K562 (cell line): ENCODE data around the gene CENPA. TPM values are rescaled to one million over a fixed set of nuclear protein-coding genes. Genes with fewer than 3 reads are reported as not detected.

Source experiments
- CBX2 ChIP-seq: fragments of 200-600 bp; sonication (generic); IDR thresholded peaks from one replicate; pipeline ENCODE4 v1.6.1; 2012; ENCODE audit warnings: mild to moderate bottlenecking, low read length, inconsistent platforms; ENCODE audit not compliant: insufficient read depth, poor library complexity, severe bottlenecking
- EGR1 ChIP-seq: fragments of 450-650 bp; conservative IDR thresholded peaks from 2 replicates; pipeline ENCODE4 v1.6.1; 2017; ENCODE audit warnings: mild to moderate bottlenecking
- ETV1 ChIP-seq: fragments of 450-650 bp; conservative IDR thresholded peaks from 2 replicates; pipeline ENCODE4 v1.6.1; 2016; ENCODE audit warnings: missing genetic modification characterization, control low read depth, low read depth, missing compliant biosample characterization
- FOXJ2 ChIP-seq: fragments of 200-800 bp; sonication (Bioruptor generic); IDR thresholded peaks from 2 replicates; pipeline ENCODE4 v1.6.1; 2016; ENCODE audit warnings: missing genetic modification characterization, missing compliant biosample characterization
- GABPA ChIP-seq: fragments of 200-800 bp; sonication (Bioruptor generic); conservative IDR thresholded peaks from 2 replicates; pipeline ENCODE4 v1.6.1; 2016; ENCODE audit warnings: low read depth, missing genetic modification characterization, missing compliant biosample characterization
- HNRNPK ChIP-seq: fragments of 200-400 bp; formaldehyde crosslinking; IDR thresholded peaks from one replicate; pipeline ENCODE4 v1.6.1; 2018; ENCODE audit warnings: mild to moderate bottlenecking, low read depth, low read length; ENCODE audit not compliant: poor library complexity, severe bottlenecking
- JUND ChIP-seq, 2 experiments: IDR thresholded peaks; 2 replicates in 1 of 2; 3 replicates in 1 of 2; pipeline ENCODE4 v1.6.1; 2011; ENCODE audit warnings: borderline replicate concordance in 2 of 2, low read depth in 2 of 2, low read length in 2 of 2, improper control_type of control experiment in 1 of 2, missing biosample characterization in 1 of 2, missing genetic modification characterization in 1 of 2, missing genetic modification reagents in 1 of 2
- NFIC ChIP-seq: fragments of 450-650 bp; IDR thresholded peaks from 2 replicates; pipeline ENCODE4 v1.6.1; 2017; ENCODE audit warnings: mild to moderate bottlenecking, inconsistent platforms
- NRF1 ChIP-seq, 2 experiments: fragments of 450-650 bp; IDR thresholded peaks in 1 of 2; conservative IDR thresholded peaks in 1 of 2; 2 replicates each; pipeline ENCODE4 v1.6.1; 2014; ENCODE audit warnings: mild to moderate bottlenecking in 2 of 2
- SMARCA4 ChIP-seq: fragments of 450-650 bp; IDR thresholded peaks from 2 replicates; pipeline ENCODE4 v1.6.1; 2016
- ZFP30 ChIP-seq: fragments of 250-450 bp; sonication (Bioruptor Pico); IDR thresholded peaks from 2 replicates; pipeline ENCODE4 v1.8.0; 2022; ENCODE audit warnings: moderate library complexity, mild to moderate bottlenecking, inconsistent platforms, borderline replicate concordance
- ZNF311 ChIP-seq: fragments of 250-450 bp; sonication (Bioruptor Pico); IDR thresholded peaks from 2 replicates; pipeline ENCODE4 v1.4.0; 2020; ENCODE audit warnings: mild to moderate bottlenecking, moderate library complexity
- ZNF551 ChIP-seq: fragments of 250-450 bp; sonication (Bioruptor Pico); IDR thresholded peaks from 2 replicates; pipeline ENCODE4 v1.5.0; 2021; ENCODE audit warnings: mild to moderate bottlenecking, moderate library complexity
- ZNF77 ChIP-seq: fragments of 250-450 bp; sonication (Bioruptor Pico); IDR thresholded peaks from 2 replicates; pipeline ENCODE4 v1.5.0; 2020
- polyA plus RNA-seq, 8 experiments: library from polyadenylated mRNA; depleted of rRNA in 4 of 8; stranded (reverse) in 5 of 8; unstranded in 3 of 8; fragments of >200 nt; fragmentation: Nextera tagmentation in 2 of 8; fragmentation: Illumina TruSeq in 1 of 8; extraction: Ambion mirVana in 2 of 8; extraction: Trizol in 1 of 8; gene quantifications; 2 replicates each; pipeline versions ENCODE4 v1.2.1 to v1.2.3, GENCODE V29; 2011 to 2014; ENCODE audit warnings: inconsistent platforms in 1 of 8, missing spikeins in 1 of 8
- total RNA-seq, 7 experiments: library from RNA; depleted of rRNA in 6 of 7; stranded (reverse); fragments of >200 nt in 6 of 7; fragmentation: Illumina TruSeq in 2 of 7; extraction: Trizol in 2 of 7; gene quantifications; 2 replicates each; pipeline versions ENCODE4 v1.2.1 to v1.2.3, GENCODE V29; 2011 to 2021; ENCODE audit warnings: low replicate concordance in 1 of 7
- TF ChIP-seq, protein P1 (sequence below): fragments of 450-650 bp; formaldehyde crosslinking; IDR thresholded peaks from 2 replicates; pipeline ENCODE4 v1.4.0; 2022; ENCODE audit warnings: missing genetic modification characterization
- TF ChIP-seq, protein P2 (sequence below), 2 experiments: IDR thresholded peaks; 2 replicates each; pipeline ENCODE4 v1.6.1; 2011; ENCODE audit warnings: borderline replicate concordance in 1 of 2, control low read depth in 1 of 2, low read depth in 1 of 2, low read length in 1 of 2, mild to moderate bottlenecking in 1 of 2, mixed read lengths in 1 of 2, moderate library complexity in 1 of 2; ENCODE audit not compliant: insufficient read depth in 1 of 2, insufficient read length in 1 of 2, poor library complexity in 1 of 2, severe bottlenecking in 1 of 2; ENCODE audit errors: extremely low read depth in 1 of 2
- TF ChIP-seq, protein P3 (sequence below): fragments of 450-650 bp; IDR thresholded peaks from 2 replicates; pipeline ENCODE4 v1.6.1; 2017; ENCODE audit warnings: antibody characterized with exemption, mild to moderate bottlenecking

Gene CENPA
- total and polyA plus RNA-seq, 9 of the 15 experiments (the other 6 are each of a cell fraction or from before 2014, with no cell fraction given), result 11.3 to 61.7 (median 44.7) TPM

DNA sequence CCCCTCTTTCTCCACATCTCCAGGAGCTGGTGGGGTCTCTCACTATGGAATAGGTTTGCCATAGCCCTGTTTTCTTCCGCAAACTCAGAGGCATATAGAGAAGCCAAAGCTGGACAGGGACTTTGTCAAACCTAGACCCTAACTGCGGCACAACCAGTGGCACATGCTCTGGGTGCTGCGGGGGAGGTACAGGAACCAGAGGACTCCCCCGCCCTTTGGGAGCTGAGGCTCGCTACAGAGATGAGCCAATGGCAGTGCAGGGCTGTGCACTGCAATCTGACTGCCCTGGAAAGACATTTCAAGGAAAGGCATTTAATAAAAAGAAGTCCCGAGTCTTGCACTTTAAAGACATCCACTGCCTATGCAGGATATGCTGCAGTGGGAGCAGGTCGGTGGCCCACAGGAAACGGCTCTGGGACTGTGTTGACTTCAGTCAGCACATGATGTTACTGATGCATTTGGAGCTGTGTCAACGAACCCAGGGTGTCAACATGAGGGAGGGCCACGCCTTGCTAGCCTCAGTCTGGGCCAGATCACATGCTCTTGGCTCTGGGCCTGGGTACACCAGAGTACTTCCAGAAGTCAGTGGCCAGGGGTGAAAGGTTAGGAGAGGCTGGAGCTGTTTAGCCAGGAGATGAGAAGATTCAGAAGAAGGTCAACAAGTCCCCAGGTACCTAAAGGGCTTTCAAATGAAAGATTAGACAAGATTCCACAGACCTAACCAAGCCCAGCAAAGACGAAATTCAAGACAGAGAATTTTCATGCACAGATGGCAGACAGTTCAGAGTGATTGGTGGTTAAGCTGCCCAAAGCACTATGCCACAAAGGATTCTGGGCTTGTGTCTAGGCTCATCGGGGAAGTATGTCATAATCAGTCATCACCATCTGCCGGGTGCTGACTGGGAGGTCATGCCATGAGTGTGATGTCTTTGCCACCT is 13.5 kb upstream of the CENPA start (continued):
- TF ChIP-seq NRF1 (conservative IDR thresholded peaks at IDR 0.05 in 1 of 2, IDR thresholded peaks at IDR 0.05 in 1 of 2) (peak; percentile 44 to 50; a peak in 3 of 4 replicates), EGR1 (peak; percentile 82), GABPA (tag) (0 out of 2 replicates have a peak, but pooled peaks have one; percentile 30), CBX2 (no peak), ETV1 (peak; percentile 37), NFIC (peak; percentile 55), ZNF77 (CRISPR knock-in tag) (no peak), ZNF551 (CRISPR knock-in tag) (no peak), ZFP30 (no peak), FOXJ2 (tag) (peak; percentile 87), SMARCA4 (peak; percentile 29), JUND (IDR thresholded peaks at IDR 0.05; ENCODE audit: borderline replicate concordance, low read depth, low read length) (0 out of 2 replicates have a peak, but pooled peaks have one; percentile 5), JUND (tag; IDR thresholded peaks at IDR 0.05; ENCODE audit: borderline replicate concordance, low read depth, low read length) (no peak), HNRNPK (no peak), ZNF311 (CRISPR knock-in tag) (0 out of 2 replicates have a peak, but pooled peaks have one; percentile 26)
- TF ChIP-seq, protein P1, sequence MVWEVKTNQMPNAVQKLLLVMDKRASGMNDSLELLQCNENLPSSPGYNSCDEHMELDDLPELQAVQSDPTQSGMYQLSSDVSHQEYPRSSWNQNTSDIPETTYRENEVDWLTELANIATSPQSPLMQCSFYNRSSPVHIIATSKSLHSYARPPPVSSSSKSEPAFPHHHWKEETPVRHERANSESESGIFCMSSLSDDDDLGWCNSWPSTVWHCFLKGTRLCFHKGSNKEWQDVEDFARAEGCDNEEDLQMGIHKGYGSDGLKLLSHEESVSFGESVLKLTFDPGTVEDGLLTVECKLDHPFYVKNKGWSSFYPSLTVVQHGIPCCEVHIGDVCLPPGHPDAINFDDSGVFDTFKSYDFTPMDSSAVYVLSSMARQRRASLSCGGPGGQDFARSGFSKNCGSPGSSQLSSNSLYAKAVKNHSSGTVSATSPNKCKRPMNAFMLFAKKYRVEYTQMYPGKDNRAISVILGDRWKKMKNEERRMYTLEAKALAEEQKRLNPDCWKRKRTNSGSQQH, result 0 out of 2 replicates have a peak, but pooled peaks have one; percentile 40
- TF ChIP-seq, protein P2, sequence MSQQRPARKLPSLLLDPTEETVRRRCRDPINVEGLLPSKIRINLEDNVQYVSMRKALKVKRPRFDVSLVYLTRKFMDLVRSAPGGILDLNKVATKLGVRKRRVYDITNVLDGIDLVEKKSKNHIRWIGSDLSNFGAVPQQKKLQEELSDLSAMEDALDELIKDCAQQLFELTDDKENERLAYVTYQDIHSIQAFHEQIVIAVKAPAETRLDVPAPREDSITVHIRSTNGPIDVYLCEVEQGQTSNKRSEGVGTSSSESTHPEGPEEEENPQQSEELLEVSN (IDR thresholded peaks at IDR 0.05; ENCODE audit: borderline replicate concordance in 1 of 2, extremely low read depth in 1 of 2, insufficient read depth in 1 of 2, insufficient read length in 1 of 2, low read depth in 1 of 2, low read length in 1 of 2, poor library complexity in 1 of 2, severe bottlenecking in 1 of 2), result peak in 1 of 2 experiments; percentile 86
- TF ChIP-seq, protein P3, sequence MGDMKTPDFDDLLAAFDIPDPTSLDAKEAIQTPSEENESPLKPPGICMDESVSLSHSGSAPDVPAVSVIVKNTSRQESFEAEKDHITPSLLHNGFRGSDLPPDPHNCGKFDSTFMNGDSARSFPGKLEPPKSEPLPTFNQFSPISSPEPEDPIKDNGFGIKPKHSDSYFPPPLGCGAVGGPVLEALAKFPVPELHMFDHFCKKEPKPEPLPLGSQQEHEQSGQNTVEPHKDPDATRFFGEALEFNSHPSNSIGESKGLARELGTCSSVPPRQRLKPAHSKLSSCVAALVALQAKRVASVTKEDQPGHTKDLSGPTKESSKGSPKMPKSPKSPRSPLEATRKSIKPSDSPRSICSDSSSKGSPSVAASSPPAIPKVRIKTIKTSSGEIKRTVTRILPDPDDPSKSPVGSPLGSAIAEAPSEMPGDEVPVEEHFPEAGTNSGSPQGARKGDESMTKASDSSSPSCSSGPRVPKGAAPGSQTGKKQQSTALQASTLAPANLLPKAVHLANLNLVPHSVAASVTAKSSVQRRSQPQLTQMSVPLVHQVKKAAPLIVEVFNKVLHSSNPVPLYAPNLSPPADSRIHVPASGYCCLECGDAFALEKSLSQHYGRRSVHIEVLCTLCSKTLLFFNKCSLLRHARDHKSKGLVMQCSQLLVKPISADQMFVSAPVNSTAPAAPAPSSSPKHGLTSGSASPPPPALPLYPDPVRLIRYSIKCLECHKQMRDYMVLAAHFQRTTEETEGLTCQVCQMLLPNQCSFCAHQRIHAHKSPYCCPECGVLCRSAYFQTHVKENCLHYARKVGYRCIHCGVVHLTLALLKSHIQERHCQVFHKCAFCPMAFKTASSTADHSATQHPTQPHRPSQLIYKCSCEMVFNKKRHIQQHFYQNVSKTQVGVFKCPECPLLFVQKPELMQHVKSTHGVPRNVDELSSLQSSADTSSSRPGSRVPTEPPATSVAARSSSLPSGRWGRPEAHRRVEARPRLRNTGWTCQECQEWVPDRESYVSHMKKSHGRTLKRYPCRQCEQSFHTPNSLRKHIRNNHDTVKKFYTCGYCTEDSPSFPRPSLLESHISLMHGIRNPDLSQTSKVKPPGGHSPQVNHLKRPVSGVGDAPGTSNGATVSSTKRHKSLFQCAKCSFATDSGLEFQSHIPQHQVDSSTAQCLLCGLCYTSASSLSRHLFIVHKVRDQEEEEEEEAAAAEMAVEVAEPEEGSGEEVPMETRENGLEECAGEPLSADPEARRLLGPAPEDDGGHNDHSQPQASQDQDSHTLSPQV, result peak; percentile 81
